Mucosa of rectum (tissue), 2 donors: Measurements from ENCODE around the gene MSI2.

ENCODE experiments used
- H3K27ac ChIP-seq, 2 donors: one replicate each; pipeline ENCODE4 v1.7.0; 2013; ENCODE audit warnings: inconsistent platforms in 2 of 2, low read depth in 2 of 2, low read length in 2 of 2
- H3K27me3 ChIP-seq, 2 donors: one replicate each; pipeline ENCODE4 v1.7.0; 2013; ENCODE audit warnings: low read length in 2 of 2; ENCODE audit not compliant: control insufficient read depth in 2 of 2, insufficient read depth in 2 of 2
- H3K36me3 ChIP-seq, 2 donors: one replicate each; pipeline ENCODE4 v1.7.0; 2013; ENCODE audit warnings: low read length in 2 of 2; ENCODE audit not compliant: control insufficient read depth in 2 of 2, insufficient read depth in 2 of 2
- H3K4me1 ChIP-seq, 2 donors: one replicate each; pipeline ENCODE4 v1.7.0; 2013; ENCODE audit warnings: low read length in 2 of 2, mild to moderate bottlenecking in 1 of 2; ENCODE audit not compliant: control insufficient read depth in 2 of 2, insufficient read depth in 2 of 2
- H3K4me3 ChIP-seq, 2 donors: one replicate each; pipeline ENCODE4 v1.7.0; 2013; ENCODE audit warnings: low read length in 2 of 2
- H3K9ac ChIP-seq, 2 donors: one replicate each; pipeline ENCODE4 v1.7.0; 2013; ENCODE audit warnings: low read length in 2 of 2, low read depth in 1 of 2, mild to moderate bottlenecking in 1 of 2
- H3K9me3 ChIP-seq, 2 donors: one replicate each; pipeline ENCODE4 v1.7.0; 2013; ENCODE audit warnings: low read length in 2 of 2; ENCODE audit not compliant: control insufficient read depth in 2 of 2
- donor health status: healthy.
- donor health status: Normal muscosa, but diverticular disease.

Gene MSI2

GRCh38 chr17:57331423-57331822 is 75.1 kb downstream of the MSI2 start:
- H3K4me1 ChIP-seq: peaks cover 0 to 2% of the 10 kb centered on the region in 2 donors
- no peaks in the 10 kb centered on the region for H3K9me3 ChIP-seq
- no peak overlapping the region for H3K27ac ChIP-seq
- no peaks in the 10 kb centered on the region for H3K36me3 ChIP-seq
- no peak overlapping the region for H3K4me3 ChIP-seq
- no peaks in the 10 kb centered on the region for H3K27me3 ChIP-seq
- no peak overlapping the region for H3K9ac ChIP-seq

- no peak overlapping the region for H3K27ac ChIP-seq
- H3K9me3 ChIP-seq: no peaks in the 10 kb centered on the region
- H3K4me3 ChIP-seq: no peak overlapping the region
- no peak overlapping the region for H3K9ac ChIP-seq
- no peaks in the 10 kb centered on the region for H3K36me3 ChIP-seq
- peaks cover 0 to 2% of the 10 kb centered on the region in 2 donors for H3K4me1 ChIP-seq
- H3K27me3 ChIP-seq: no peaks in the 10 kb centered on the region
Measured at GRCh38 chr17:57332501-57332900, 76.2 kb downstream of the MSI2 start.

GRCh38 chr17:57335195-57335792 is 79.0 kb downstream of the MSI2 start:
- Histone ChIP-seq H3K9me3 (no peaks in the 10 kb centered on the region), H3K9ac (no peak overlapping the region), H3K27ac (no peak overlapping the region)

GRCh38 chr17:57337390-57337789 is 81.1 kb downstream of the MSI2 start:
- H3K4me3 ChIP-seq: no peak overlapping the region
- no peaks in the 10 kb centered on the region for H3K4me1 ChIP-seq
- H3K27ac ChIP-seq: no peak overlapping the region
- H3K27me3 ChIP-seq: no peaks in the 10 kb centered on the region
- H3K36me3 ChIP-seq: peaks cover 0 to 4% of the 10 kb centered on the region in 2 donors
- H3K9ac ChIP-seq: no peak overlapping the region
- no peaks in the 10 kb centered on the region for H3K9me3 ChIP-seq

More at GRCh38 chr17:57335195-57335792, 79.0 kb downstream of the MSI2 start:
- Histone ChIP-seq H3K4me1 (no peaks in the 10 kb centered on the region), H3K4me3 (no peak overlapping the region), H3K27me3 (no peaks in the 10 kb centered on the region), H3K36me3 (peaks cover 0 to 4% of the 10 kb centered on the region in 2 donors)

- Histone ChIP-seq H3K4me1 (no peaks in the 10 kb centered on the region), H3K36me3 (peaks cover 0 to 4% of the 10 kb centered on the region in 2 donors), H3K27me3 (no peaks in the 10 kb centered on the region), H3K4me3 (no peak overlapping the region), H3K9ac (no peak overlapping the region), H3K27ac (no peak overlapping the region), H3K9me3 (no peaks in the 10 kb centered on the region)
Measured at GRCh38 chr17:57338257-57338914, 82.1 kb downstream of the MSI2 start.

GRCh38 chr17:57340160-57340981 is 84.0 kb downstream of the MSI2 start:
- Histone ChIP-seq H3K36me3 (peaks cover 0 to 4% of the 10 kb centered on the region in 2 donors), H3K27me3 (no peaks in the 10 kb centered on the region), H3K9me3 (no peaks in the 10 kb centered on the region), H3K4me1 (no peaks in the 10 kb centered on the region), H3K9ac (no peak overlapping the region), H3K4me3 (no peak overlapping the region), H3K27ac (no peak overlapping the region)

GRCh38 chr17:57341611-57342540 is 85.6 kb downstream of the MSI2 start:
- Histone ChIP-seq H3K36me3 (peaks cover 0 to 4% of the 10 kb centered on the region in 2 donors), H3K27ac (no peak overlapping the region), H3K27me3 (no peaks in the 10 kb centered on the region), H3K9me3 (no peaks in the 10 kb centered on the region), H3K4me3 (no peak overlapping the region), H3K9ac (no peak overlapping the region), H3K4me1 (no peaks in the 10 kb centered on the region)

GRCh38 chr17:57342963-57343589 is 86.8 kb downstream of the MSI2 start:
- H3K27ac ChIP-seq: no peak overlapping the region
- no peaks in the 10 kb centered on the region for H3K27me3 ChIP-seq
- no peaks in the 10 kb centered on the region for H3K9me3 ChIP-seq
- peaks cover 3 to 9% of the 10 kb centered on the region in 2 donors for H3K36me3 ChIP-seq
- H3K4me3 ChIP-seq: no peak overlapping the region
- no peak overlapping the region for H3K9ac ChIP-seq
- H3K4me1 ChIP-seq: no peaks in the 10 kb centered on the region

GRCh38 chr17:57343717-57344116 is 87.4 kb downstream of the MSI2 start:
- no peak overlapping the region for H3K4me3 ChIP-seq
- H3K27ac ChIP-seq: no peak overlapping the region
- no peaks in the 10 kb centered on the region for H3K4me1 ChIP-seq
- no peaks in the 10 kb centered on the region for H3K9me3 ChIP-seq
- peaks cover 4 to 12% of the 10 kb centered on the region in 2 donors for H3K36me3 ChIP-seq
- no peak overlapping the region for H3K9ac ChIP-seq
- H3K27me3 ChIP-seq: no peaks in the 10 kb centered on the region
